Amygdala (tissue), 56 donors: ENCODE measurements around the gene GJA1.
"Not testable (repeated sequence)": the region's sequence is repeated elsewhere in the genome, so short reads cannot be mapped to it uniquely, and the experiment has no call there.

ENCODE experiments used
- DNase-seq, 56 donors: peaks; one replicate each; lab custom pipeline; 2025; lab: John Stamatoyannopoulos, UW

GJA1 gene

GRCh38 chr6:121435444-121436069 lies at the start of gene GJA1:
TSS of gene GJA1 (plus strand) at chr6:121435646. CDS start at chr6:121446848, 11,202 bp downstream.
- DNase-seq: peak in 10 of 56 donors; percentile 6 to 40 (median 16)

DNA sequence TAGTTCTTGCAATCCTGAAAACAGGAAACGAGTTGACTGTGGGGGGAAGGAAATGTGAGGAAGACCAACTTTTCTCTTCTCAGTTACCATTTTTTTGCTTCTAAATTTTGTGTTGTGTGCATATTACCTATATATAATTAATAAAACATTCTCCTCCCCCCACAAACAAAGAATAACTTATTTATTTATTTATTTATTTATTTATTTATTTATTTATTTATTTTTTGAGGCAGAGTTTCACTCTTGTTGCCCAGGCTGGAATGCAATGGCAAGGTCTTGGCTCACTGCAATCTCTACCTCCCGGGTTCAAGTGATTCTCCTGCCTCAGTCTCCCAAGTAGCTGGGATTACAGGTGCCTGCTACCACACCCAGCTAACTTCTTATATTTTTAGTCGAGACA lies 48.9 kb upstream of the GJA1 start:
- not testable (repeated sequence) for DNase-seq

GRCh38 chr6:121389419-121389818 lies 46.0 kb upstream of the GJA1 start:
- no peak for DNase-seq

GRCh38 chr6:121393731-121394505 lies 41.5 kb upstream of the GJA1 start:
- DNase-seq: no peak

GRCh38 chr6:121395736-121396135 lies 39.7 kb upstream of the GJA1 start:
- DNase-seq: no peak

DNA sequence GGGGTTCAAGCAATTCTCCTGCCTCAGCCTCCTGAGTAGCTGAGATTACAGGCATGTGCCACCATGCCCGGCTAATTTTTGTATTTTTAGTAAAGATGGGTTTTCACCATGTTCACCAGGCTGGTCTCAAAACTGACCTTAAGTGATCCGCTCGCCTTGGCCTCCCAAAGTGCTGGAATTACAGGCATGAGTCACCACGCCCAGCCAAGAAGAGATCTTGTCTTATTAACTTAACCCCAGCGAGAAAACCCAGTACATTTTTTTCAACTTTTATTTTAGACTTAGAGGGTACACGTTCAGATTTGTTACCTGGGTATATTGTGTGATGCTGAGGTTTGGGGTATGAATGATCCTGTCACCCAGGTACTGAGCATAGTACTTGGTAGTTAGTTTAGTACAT lies 38.3 kb upstream of the GJA1 start:
- DNase-seq: not testable (repeated sequence)

DNA sequence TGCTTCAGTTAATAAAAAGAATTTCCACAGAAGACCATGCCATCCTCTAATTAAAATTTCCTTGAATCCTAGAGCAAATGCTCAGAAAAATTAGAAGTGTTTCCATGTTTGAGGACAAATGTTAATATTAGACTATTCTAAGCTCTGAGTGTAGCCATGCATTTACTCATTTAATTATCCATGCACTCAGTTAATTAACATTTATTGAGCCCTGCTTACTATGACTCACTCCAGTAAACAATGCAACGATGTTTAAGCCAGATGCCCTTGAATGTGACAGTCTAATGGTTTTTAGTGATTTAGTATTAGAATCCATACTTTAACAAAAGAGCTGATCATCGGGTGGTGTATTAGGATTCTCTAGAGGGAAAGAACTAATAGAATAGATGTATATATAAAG lies 37.3 kb upstream of the GJA1 start:
- no peak for DNase-seq

GRCh38 chr6:121399966-121400365 lies 35.5 kb upstream of the GJA1 start:
- no peak for DNase-seq

GRCh38 chr6:121403964-121404363 lies 31.5 kb upstream of the GJA1 start:
- DNase-seq: no peak

- no peak for DNase-seq
Observed at GRCh38 chr6:121405306-121405705, 30.1 kb upstream of the GJA1 start.

DNA sequence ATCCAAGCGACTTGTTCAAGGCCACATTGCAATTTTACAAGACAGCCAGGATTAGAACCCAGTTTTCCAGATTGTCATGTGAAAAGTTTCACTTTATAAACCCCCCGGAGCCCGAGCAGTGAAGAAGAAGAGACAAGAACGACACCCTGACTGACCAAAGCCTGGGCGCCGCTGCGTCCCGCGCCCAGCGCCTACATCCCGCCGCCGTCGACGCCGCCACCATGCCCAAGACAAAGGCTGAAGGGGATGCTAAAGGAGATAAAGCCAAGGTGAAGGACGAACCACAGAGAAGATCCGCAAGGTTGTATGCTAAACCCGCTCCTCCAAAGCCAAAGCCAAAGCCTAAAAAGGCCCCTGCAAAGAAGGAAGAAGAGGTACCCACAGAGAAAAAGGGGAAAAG lies 27.1 kb upstream of the GJA1 start:
- no peak for DNase-seq

DNA sequence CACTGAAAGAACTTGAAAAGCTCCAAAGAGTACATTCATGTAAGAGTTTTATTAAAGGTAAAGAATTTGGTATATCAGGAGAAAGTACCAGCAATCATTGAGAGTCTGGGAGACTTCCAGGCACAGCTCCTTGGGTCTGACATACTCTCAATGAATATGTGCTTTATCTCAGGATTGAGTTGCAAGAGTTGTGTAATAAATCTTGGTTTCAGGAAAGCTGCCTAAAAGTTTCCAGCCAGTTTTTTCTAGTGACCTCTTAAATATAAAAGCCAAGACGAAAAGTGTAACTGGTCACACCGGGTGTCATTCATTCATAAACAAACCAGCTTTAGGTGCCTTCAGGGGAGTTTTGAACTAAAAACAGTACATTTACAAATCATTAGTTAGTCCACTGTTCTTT lies 21.6 kb upstream of the GJA1 start:
- no peak for DNase-seq

- no peak for DNase-seq
Observed at GRCh38 chr6:121418346-121418745, 17.1 kb upstream of the GJA1 start.

DNA sequence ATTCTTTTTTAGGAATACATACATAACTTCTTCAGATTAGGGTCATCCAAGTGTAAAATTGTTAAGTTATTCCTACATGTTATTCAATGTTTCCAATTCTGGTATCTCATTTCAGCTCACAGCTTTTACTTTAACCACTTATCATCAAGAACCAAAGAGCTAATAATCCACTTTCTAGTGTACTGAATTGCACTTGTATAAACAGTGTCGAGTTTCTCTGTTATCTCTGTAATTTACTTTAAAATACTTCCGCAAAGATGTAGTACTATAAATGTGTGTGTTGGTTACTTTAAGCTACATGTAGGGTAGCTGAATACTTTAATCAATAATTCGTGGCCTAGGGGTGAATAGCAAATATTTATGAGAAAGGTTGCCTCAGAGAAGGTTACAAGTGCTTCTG lies 8.8 kb upstream of the GJA1 start:
- no peak for DNase-seq

- no peak for DNase-seq
Observed at GRCh38 chr6:121428872-121429756, 6.3 kb upstream of the GJA1 start.

GRCh38 chr6:121430514-121431460 lies 4.7 kb upstream of the GJA1 start:
- DNase-seq: no peak

DNA sequence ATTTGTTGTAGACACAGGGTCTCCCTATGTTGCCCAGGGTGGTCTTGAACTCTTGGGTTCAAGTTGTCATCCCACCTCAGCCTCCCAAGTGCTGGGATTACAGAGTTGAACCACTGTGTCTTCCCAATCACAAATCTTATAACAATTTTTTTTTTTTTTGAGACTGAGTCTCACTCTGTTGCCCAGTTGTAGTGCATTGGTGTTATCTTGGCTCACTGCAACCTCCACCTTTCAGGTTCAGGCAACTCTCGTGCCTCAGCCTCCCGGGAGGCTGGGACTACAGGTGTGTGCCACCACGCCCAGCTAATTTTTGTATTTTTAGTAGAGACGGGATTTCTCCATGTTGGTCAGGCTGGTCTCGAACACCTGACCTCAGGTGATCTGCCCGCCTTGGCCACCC lies 3.7 kb upstream of the GJA1 start:
- DNase-seq: not testable (repeated sequence)

- no peak for DNase-seq
Observed at GRCh38 chr6:121434037-121434770, 1.2 kb upstream of the GJA1 start.

DNA sequence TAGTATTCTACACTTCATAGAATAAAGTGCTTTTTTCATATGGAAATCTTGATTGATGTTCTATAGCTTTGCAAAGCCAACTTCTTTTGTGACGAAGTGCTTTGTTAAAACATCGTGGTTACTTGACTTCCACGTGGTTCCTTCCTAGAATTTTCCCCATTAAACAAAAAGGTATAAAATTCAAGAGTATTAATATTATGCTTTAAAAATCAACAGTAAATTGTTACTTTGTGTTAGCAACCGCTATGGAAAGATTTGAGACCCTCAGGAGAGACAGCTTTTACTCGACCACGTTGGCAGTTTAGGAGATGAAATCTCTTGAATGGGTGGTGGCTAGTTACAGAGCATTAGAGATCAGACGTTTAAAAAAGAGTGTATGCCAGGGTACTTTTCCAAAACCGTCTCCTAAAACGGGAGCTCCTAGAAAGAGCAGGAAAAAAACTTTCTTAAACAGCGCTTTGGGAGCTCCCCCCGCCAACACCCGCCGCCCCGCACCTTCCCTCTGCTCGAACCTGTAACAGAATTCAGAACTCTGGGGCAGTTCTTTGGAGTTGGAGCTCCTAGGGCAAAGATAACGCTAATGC lies 920 bp downstream of the GJA1 start:
- no peak for DNase-seq
